K562 (cell line): ENCODE results near the gene KDF1. TPM values are rescaled to one million over a fixed set of nuclear protein-coding genes. Genes with fewer than 3 reads are reported as not detected.

ENCODE experiments used
- CGGBP1 ChIP-seq: fragments of 250-450 bp; sonication (Bioruptor Pico); IDR thresholded peaks from 2 replicates; pipeline ENCODE4 v1.9.0; 2021; ENCODE audit warnings: mild to moderate bottlenecking
- CHD4 ChIP-seq: fragments of 200-600 bp; sonication (generic); IDR thresholded peaks from 3 replicates; pipeline ENCODE4 v1.6.1; 2012; ENCODE audit warnings: low read depth, mild to moderate bottlenecking, mixed read lengths, low read length, inconsistent platforms; ENCODE audit not compliant: insufficient read depth, insufficient replicate concordance, poor library complexity, severe bottlenecking
- E2F3 ChIP-seq: fragments of 250-450 bp; sonication (Bioruptor Pico); IDR thresholded peaks from 2 replicates; pipeline ENCODE4 v1.4.0; 2020; ENCODE audit warnings: mild to moderate bottlenecking
- FOXJ3 ChIP-seq: sonication (generic); formaldehyde crosslinking; IDR thresholded peaks from 2 replicates; pipeline ENCODE4 v1.4.0; 2020; ENCODE audit warnings: mild to moderate bottlenecking, missing genetic modification reagents
- HDAC3 ChIP-seq: fragments of 450-650 bp; IDR thresholded peaks from 2 replicates; pipeline ENCODE4 v1.6.1; 2018; ENCODE audit warnings: borderline replicate concordance, mild to moderate bottlenecking, moderate library complexity; ENCODE audit not compliant: partially characterized antibody
- MXD1 ChIP-seq: fragments of 250-450 bp; sonication (Bioruptor Pico); IDR thresholded peaks from 2 replicates; pipeline ENCODE4 v1.8.0; 2021; ENCODE audit warnings: borderline replicate concordance, mild to moderate bottlenecking, moderate library complexity; ENCODE audit not compliant: poor library complexity, severe bottlenecking
- NCOA1 ChIP-seq: fragments of 450-650 bp; IDR thresholded peaks from 2 replicates; pipeline ENCODE4 v1.6.1; 2016; ENCODE audit warnings: low read depth
- NFIC ChIP-seq: fragments of 450-650 bp; IDR thresholded peaks from 2 replicates; pipeline ENCODE4 v1.6.1; 2017; ENCODE audit warnings: mild to moderate bottlenecking, inconsistent platforms
- PRDM10 ChIP-seq: fragments of 450-650 bp; IDR thresholded peaks from 2 replicates; pipeline ENCODE4 v1.6.1; 2018; ENCODE audit not compliant: partially characterized antibody
- RAD51 ChIP-seq: fragments of 450-650 bp; IDR thresholded peaks from 2 replicates; pipeline ENCODE4 v1.7.1; 2016; ENCODE audit warnings: low read depth, mild to moderate bottlenecking, borderline replicate concordance
- RUNX1 ChIP-seq: sonication (generic); IDR thresholded peaks from 2 replicates; pipeline ENCODE4 v1.6.1; 2016; ENCODE audit warnings: antibody characterized with exemption, low read depth
- STAT5B ChIP-seq: fragments of 250-450 bp; sonication (Bioruptor Pico); IDR thresholded peaks from 2 replicates; pipeline ENCODE4 v1.8.0; 2021; ENCODE audit warnings: mild to moderate bottlenecking, inconsistent platforms
- ZNF134 ChIP-seq: fragments of 250-450 bp; sonication (Bioruptor Pico); conservative IDR thresholded peaks from 2 replicates; pipeline ENCODE4 v1.4.0; 2020
- ZNF232 ChIP-seq: sonication (generic); formaldehyde crosslinking; IDR thresholded peaks from 2 replicates; pipeline ENCODE4 v1.8.0; 2022; ENCODE audit warnings: mild to moderate bottlenecking, missing genetic modification reagents
- ZNF311 ChIP-seq: fragments of 250-450 bp; sonication (Bioruptor Pico); IDR thresholded peaks from 2 replicates; pipeline ENCODE4 v1.4.0; 2020; ENCODE audit warnings: mild to moderate bottlenecking, moderate library complexity
- ZNF354B ChIP-seq: fragments of 250-450 bp; sonication (Bioruptor Pico); IDR thresholded peaks from 2 replicates; pipeline ENCODE4 v1.4.0; 2020
- ZNF589 ChIP-seq: fragments of 200-800 bp; sonication (Bioruptor generic); IDR thresholded peaks from 2 replicates; pipeline ENCODE4 v1.6.1; 2016; ENCODE audit warnings: low read depth, missing genetic modification characterization, missing compliant biosample characterization
- ZNF655 ChIP-seq: fragments of 250-450 bp; sonication (Bioruptor Pico); IDR thresholded peaks from 2 replicates; pipeline ENCODE4 v1.5.0; 2021
- polyA plus RNA-seq, 8 experiments: library from polyadenylated mRNA; depleted of rRNA in 4 of 8; stranded (reverse) in 5 of 8; unstranded in 3 of 8; fragments of >200 nt; fragmentation: Nextera tagmentation in 2 of 8; fragmentation: Illumina TruSeq in 1 of 8; extraction: Ambion mirVana in 2 of 8; extraction: Trizol in 1 of 8; gene quantifications; 2 replicates each; pipeline versions ENCODE4 v1.2.1 to v1.2.3, GENCODE V29; 2011 to 2014; ENCODE audit warnings: inconsistent platforms in 1 of 8, missing spikeins in 1 of 8
- total RNA-seq, 7 experiments: library from RNA; depleted of rRNA in 6 of 7; stranded (reverse); fragments of >200 nt in 6 of 7; fragmentation: Illumina TruSeq in 2 of 7; extraction: Trizol in 2 of 7; gene quantifications; 2 replicates each; pipeline versions ENCODE4 v1.2.1 to v1.2.3, GENCODE V29; 2011 to 2021; ENCODE audit warnings: low replicate concordance in 1 of 7
- TF ChIP-seq, protein P1 (sequence below), 2 experiments: fragments of 450-650 bp in 1 of 2; sonication (generic) in 1 of 2; formaldehyde crosslinking; conservative IDR thresholded peaks; 2 replicates each; pipeline versions ENCODE4 v1.4.0 to v1.8.1; 2020 to 2022; ENCODE audit warnings: mild to moderate bottlenecking in 1 of 2, missing genetic modification reagents in 1 of 2
- TF ChIP-seq, protein P2 (sequence below): fragments of 450-650 bp; IDR thresholded peaks from one replicate; pipeline ENCODE4 v1.6.1; 2018; ENCODE audit warnings: mild to moderate bottlenecking, moderate library complexity; ENCODE audit not compliant: partially characterized antibody

Gene KDF1
- total and polyA plus RNA-seq, 9 of the 15 experiments (the other 6 are each of a cell fraction or from before 2014, with no cell fraction given): 0.38 to 1.9 (median 0.83) TPM

- TF ChIP-seq STAT5B (CRISPR knock-in tag) (no peak), RAD51 (no peak), ZNF589 (CRISPR knock-in tag) (no peak), HDAC3 (no peak), FOXJ3 (CRISPR knock-in tag) (no peak), ZNF134 (CRISPR knock-in tag) (no peak), ZNF655 (no peak), NCOA1 (no peak), ZNF232 (CRISPR knock-in tag) (no peak; the same call in 1 of the 2 replicates), CGGBP1 (CRISPR knock-in tag) (no peak), E2F3 (peak; percentile 90), MXD1 (CRISPR knock-in tag) (no peak), RUNX1 (no peak), NFIC (peak; percentile 90), PRDM10 (no peak), ZNF354B (CRISPR knock-in tag) (no peak), CHD4 (no peak), ZNF311 (no peak)
- TF ChIP-seq, protein P1, sequence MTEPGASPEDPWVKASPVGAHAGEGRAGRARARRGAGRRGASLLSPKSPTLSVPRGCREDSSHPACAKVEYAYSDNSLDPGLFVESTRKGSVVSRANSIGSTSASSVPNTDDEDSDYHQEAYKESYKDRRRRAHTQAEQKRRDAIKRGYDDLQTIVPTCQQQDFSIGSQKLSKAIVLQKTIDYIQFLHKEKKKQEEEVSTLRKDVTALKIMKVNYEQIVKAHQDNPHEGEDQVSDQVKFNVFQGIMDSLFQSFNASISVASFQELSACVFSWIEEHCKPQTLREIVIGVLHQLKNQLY (CRISPR knock-in tag; conservative IDR thresholded peaks at IDR 0.05): no peak
- TF ChIP-seq, protein P2, sequence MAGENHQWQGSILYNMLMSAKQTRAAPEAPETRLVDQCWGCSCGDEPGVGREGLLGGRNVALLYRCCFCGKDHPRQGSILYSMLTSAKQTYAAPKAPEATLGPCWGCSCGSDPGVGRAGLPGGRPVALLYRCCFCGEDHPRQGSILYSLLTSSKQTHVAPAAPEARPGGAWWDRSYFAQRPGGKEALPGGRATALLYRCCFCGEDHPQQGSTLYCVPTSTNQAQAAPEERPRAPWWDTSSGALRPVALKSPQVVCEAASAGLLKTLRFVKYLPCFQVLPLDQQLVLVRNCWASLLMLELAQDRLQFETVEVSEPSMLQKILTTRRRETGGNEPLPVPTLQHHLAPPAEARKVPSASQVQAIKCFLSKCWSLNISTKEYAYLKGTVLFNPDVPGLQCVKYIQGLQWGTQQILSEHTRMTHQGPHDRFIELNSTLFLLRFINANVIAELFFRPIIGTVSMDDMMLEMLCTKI: no peak
Measured at GRCh38 chr1:26921540-26922430, 38.5 kb downstream of the KDF1 start, which contains the start of gene NUDC (continued).
